ENCODE measurements around the gene ACSF2.

ACSF2 gene

DNA sequence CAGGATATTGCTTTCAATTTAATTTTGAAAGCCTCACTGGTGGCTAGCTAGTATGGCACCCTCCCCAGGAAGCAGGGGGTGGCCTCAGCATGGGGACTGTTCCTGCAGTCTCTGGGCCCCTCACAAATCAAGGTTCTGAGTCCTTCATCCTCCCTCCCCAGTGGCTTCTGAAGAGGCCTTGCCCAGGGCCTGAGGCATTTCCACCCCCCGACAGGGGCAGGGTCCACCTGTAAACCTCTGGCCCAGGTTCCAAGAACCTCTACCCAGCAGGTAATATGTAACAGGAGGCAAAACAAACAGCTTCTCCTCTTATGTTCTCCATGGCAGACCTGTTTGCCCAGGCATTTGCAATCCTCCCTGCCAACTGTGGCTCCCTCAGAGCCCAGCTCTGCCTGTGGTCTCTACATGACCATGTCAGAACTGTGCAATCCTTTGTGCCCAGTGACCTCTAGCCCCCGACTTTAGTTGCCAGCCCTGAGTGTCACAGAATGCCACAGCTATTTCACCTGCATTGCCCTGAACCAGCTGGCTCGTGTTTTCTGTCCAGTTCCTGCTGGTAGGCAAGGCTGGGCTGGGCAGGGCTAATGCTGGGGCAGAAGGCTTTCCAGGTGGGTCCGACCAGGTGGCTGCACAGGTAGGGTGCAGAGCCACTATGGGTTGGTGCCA lies 14.3 kb downstream of the ACSF2 start:
- TF ChIP-seq, protein P1, sequence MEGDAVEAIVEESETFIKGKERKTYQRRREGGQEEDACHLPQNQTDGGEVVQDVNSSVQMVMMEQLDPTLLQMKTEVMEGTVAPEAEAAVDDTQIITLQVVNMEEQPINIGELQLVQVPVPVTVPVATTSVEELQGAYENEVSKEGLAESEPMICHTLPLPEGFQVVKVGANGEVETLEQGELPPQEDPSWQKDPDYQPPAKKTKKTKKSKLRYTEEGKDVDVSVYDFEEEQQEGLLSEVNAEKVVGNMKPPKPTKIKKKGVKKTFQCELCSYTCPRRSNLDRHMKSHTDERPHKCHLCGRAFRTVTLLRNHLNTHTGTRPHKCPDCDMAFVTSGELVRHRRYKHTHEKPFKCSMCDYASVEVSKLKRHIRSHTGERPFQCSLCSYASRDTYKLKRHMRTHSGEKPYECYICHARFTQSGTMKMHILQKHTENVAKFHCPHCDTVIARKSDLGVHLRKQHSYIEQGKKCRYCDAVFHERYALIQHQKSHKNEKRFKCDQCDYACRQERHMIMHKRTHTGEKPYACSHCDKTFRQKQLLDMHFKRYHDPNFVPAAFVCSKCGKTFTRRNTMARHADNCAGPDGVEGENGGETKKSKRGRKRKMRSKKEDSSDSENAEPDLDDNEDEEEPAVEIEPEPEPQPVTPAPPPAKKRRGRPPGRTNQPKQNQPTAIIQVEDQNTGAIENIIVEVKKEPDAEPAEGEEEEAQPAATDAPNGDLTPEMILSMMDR (IDR thresholded peaks at IDR 0.05; ENCODE audit: poor library complexity, severe bottlenecking): no peak
- peak overlapping the region; percentile 23 for H3K27ac ChIP-seq (ENCODE audit: poor library complexity, severe bottlenecking)
- no peaks in the 10 kb centered on the region for H3K27me3 ChIP-seq (ENCODE audit: insufficient read depth, poor library complexity, severe bottlenecking)
- H3K9me3 ChIP-seq (ENCODE audit: severe bottlenecking): no peaks in the 10 kb centered on the region
- no peak overlapping the region for H3K4me3 ChIP-seq (ENCODE audit: severe bottlenecking)
- H3K4me1 ChIP-seq (ENCODE audit: insufficient read depth, poor library complexity, severe bottlenecking): peaks cover 23% of the 10 kb centered on the region
- DNase-seq (ENCODE audit: low spot score) (no peak), ATAC-seq (ENCODE audit: low read depth) (peak; percentile 30; the same call in 1 of the 3 replicates)
- peaks cover 39% of the 10 kb centered on the region for H3K36me3 ChIP-seq (ENCODE audit: low read depth)

- Histone ChIP-seq H3K4me1 (ENCODE audit: insufficient read depth, poor library complexity, severe bottlenecking) (peaks cover 27% of the 10 kb centered on the region), H3K4me3 (ENCODE audit: severe bottlenecking) (no peak overlapping the region), H3K36me3 (ENCODE audit: low read depth) (peaks cover 35% of the 10 kb centered on the region), H3K27me3 (ENCODE audit: insufficient read depth, poor library complexity, severe bottlenecking) (no peaks in the 10 kb centered on the region), H3K27ac (ENCODE audit: poor library complexity, severe bottlenecking) (peak overlapping the region; percentile 23), H3K9me3 (ENCODE audit: severe bottlenecking) (no peaks in the 10 kb centered on the region)
- DNase-seq (ENCODE audit: low spot score): peak; percentile 5
- no peak for ATAC-seq (ENCODE audit: low read depth)
- TF ChIP-seq, protein P1 (IDR thresholded peaks at IDR 0.05; ENCODE audit: poor library complexity, severe bottlenecking): no peak
Measured at GRCh38 chr17:50440838-50441829, 15.1 kb downstream of the ACSF2 start.

DNA sequence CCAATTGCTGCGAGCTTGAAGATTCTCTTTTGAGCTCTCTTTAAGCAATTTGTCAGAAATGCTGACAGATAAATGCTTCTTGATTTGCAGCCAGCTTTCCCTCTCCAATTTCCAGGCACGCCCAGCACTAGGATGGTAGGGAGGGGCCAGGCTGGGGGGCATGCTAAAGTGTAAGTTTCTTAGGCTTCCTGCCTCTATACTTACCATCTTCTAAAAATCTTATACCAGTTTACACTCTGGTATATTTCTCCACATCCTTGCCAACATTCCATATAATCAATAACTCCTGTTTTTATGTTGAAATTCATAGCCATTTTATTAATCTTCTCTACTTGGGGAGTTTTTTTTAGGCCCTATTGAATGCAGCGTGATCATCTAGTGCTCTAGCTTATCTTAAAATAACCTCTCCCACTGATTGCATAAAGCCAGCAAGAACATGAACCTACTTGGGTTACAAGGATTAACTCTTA lies 17.5 kb downstream of the ACSF2 start:
- ATAC-seq (ENCODE audit: low read depth): peak; percentile 65
- TF ChIP-seq, protein P1 (IDR thresholded peaks at IDR 0.05; ENCODE audit: poor library complexity, severe bottlenecking): no peak
- H3K9me3 ChIP-seq (ENCODE audit: severe bottlenecking): no peaks in the 10 kb centered on the region
- H3K27ac ChIP-seq (ENCODE audit: poor library complexity, severe bottlenecking): peak overlapping the region; percentile 76
- H3K36me3 ChIP-seq (ENCODE audit: low read depth): peaks cover 28% of the 10 kb centered on the region
- H3K27me3 ChIP-seq (ENCODE audit: insufficient read depth, poor library complexity, severe bottlenecking): no peaks in the 10 kb centered on the region
- DNase-seq (ENCODE audit: low spot score): no peak
- H3K4me1 ChIP-seq (ENCODE audit: insufficient read depth, poor library complexity, severe bottlenecking): peaks cover 33% of the 10 kb centered on the region
- no peak overlapping the region for H3K4me3 ChIP-seq (ENCODE audit: severe bottlenecking)

DNA sequence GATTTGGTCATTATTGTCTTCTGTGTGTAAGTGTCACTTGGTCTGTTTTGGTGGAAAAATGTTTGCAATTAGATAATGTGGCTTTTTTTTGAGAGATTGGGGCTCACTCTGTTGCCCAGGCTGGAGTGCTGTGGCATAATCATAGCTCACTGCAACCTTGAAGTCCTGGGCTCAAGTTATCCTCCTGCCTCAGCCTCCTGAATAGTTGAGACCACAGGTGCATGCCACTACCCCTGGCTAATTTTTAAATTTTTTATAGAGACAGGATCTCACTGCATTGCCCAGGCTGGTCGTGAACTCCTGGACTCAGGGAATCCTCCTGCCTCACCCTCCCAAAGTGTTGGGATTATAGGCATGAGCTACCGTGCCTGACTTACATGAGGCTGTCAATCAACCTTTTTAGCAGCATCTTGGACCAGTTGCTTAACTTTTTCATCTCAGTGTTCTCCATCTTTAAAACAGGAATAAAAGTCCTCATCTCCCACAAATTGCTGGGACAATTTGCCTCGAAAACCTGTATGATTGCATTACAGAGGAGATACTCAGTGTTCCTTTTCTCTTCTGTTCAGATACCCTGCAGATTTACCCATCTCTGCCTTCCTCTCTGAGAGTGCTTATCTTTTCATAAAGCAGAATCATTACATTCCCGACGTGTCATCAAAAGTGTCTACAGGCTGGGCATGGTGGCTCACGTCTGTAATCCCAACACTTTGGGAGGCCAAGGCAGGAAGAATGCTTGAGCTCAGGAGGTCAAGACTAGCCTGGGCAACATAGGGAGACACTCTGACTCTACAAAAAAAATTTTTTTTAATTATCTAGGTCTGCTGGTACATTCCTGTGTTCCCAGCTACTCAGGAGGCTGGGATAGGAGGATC lies 19.1 kb downstream of the ACSF2 start:
- ATAC-seq (ENCODE audit: low read depth) (no peak), DNase-seq (ENCODE audit: low spot score) (no peak)
- Histone ChIP-seq H3K36me3 (ENCODE audit: low read depth) (peaks cover 35% of the 10 kb centered on the region), H3K4me3 (ENCODE audit: severe bottlenecking) (no peak overlapping the region), H3K27me3 (ENCODE audit: insufficient read depth, poor library complexity, severe bottlenecking) (no peaks in the 10 kb centered on the region), H3K9me3 (ENCODE audit: severe bottlenecking) (no peaks in the 10 kb centered on the region), H3K27ac (ENCODE audit: poor library complexity, severe bottlenecking) (peak overlapping the region; percentile 2), H3K4me1 (ENCODE audit: insufficient read depth, poor library complexity, severe bottlenecking) (peaks cover 30% of the 10 kb centered on the region)
- TF ChIP-seq, protein P1 (IDR thresholded peaks at IDR 0.05; ENCODE audit: poor library complexity, severe bottlenecking): no peak

Measured in RWPE2 (cell line).